H1 (cell line): ENCODE results near the gene CPSF4. TPM values are rescaled to one million over a fixed set of nuclear protein-coding genes. Genes with fewer than 3 reads are reported as not detected.

Experiments
- CTCF ChIA-PET: fragments of 300-600 bp; sonication (Branson Sonifier 250); formaldehyde crosslinking; loops from one replicate; lab custom pipeline; 2021; ENCODE audit not compliant: partially characterized antibody; lab: Charles Lee
- POLR2A ChIA-PET: fragments of 300-600 bp; sonication (Branson Sonifier 250); formaldehyde crosslinking; loops from one replicate; lab custom pipeline; 2021; ENCODE audit warnings: inconsistent platforms; ENCODE audit not compliant: partially characterized antibody; lab: Charles Lee
- DNase-seq, 2 experiments: peaks; one replicate each; pipeline versions ENCODE4 v3.0.0 to v3.0.0-alpha.2; 2010 to 2022; ENCODE audit warnings: low spot score in 2 of 2, low read depth in 1 of 2, mixed read lengths in 1 of 2
- FAIRE-seq: peaks from 2 replicates; lab custom pipeline; 2011; peaks lifted over from hg19 to GRCh38; lab: Jason Lieb, UNC
- H2AFZ ChIP-seq: 2 replicates; pipeline ENCODE4 v1.8.1; 2012; ENCODE audit warnings: low read length, inconsistent platforms
- H2AK5ac ChIP-seq: 2 replicates; pipeline ENCODE4 v1.6.1; 2013; ENCODE audit warnings: low read depth, low read length
- H2BK120ac ChIP-seq: replicated peaks from 2 replicates; pipeline ENCODE3; 2013; ENCODE audit warnings: low read depth, low read length, inconsistent platforms
- H2BK12ac ChIP-seq: 2 replicates; pipeline ENCODE4 v1.6.1; 2013; ENCODE audit warnings: low read depth, low read length
- H2BK15ac ChIP-seq: 2 replicates; pipeline ENCODE4 v1.6.1; 2013; ENCODE audit warnings: low read length
- H2BK20ac ChIP-seq: 2 replicates; pipeline ENCODE4 v1.6.1; 2013; ENCODE audit warnings: low read length
- H2BK5ac ChIP-seq: 2 replicates; pipeline ENCODE4 v1.6.1; 2013; ENCODE audit warnings: low read depth, low read length
- H3K14ac ChIP-seq: 2 replicates; pipeline ENCODE4 v1.6.1; 2013; ENCODE audit warnings: inconsistent platforms; ENCODE audit not compliant: insufficient read length
- H3K18ac ChIP-seq: 2 replicates; pipeline ENCODE4 v1.6.1; 2013; ENCODE audit warnings: low read length; ENCODE audit errors: extremely low read depth
- H3K23ac ChIP-seq: 2 replicates; pipeline ENCODE4 v1.6.1; 2013; ENCODE audit warnings: inconsistent platforms; ENCODE audit not compliant: insufficient read length
- H3K23me2 ChIP-seq: 2 replicates; pipeline ENCODE4 v1.6.1; 2013; ENCODE audit warnings: low read depth, low read length
- H3K27ac ChIP-seq: 2 replicates; pipeline ENCODE4 v1.6.1; 2011; ENCODE audit warnings: low read depth, low read length, inconsistent platforms
- H3K27me3 ChIP-seq, 4 experiments: replicated peaks in 1 of 4; 1 replicate in 1 of 4; 2 replicates in 3 of 4; pipeline versions ENCODE4 v1.6.1 to v1.8.1; 2011 to 2013; ENCODE audit warnings: low read length in 3 of 4, mild to moderate bottlenecking in 3 of 4, inconsistent platforms in 2 of 4, mixed read lengths in 2 of 4, moderate library complexity in 1 of 4; ENCODE audit not compliant: control insufficient read depth in 3 of 4, insufficient read depth in 3 of 4; ENCODE audit errors: extremely low read depth in 1 of 4
- H3K36me3 ChIP-seq, 4 experiments: 2 replicates each; pipeline versions ENCODE4 v1.6.1 to v1.8.1; 2011 to 2013; ENCODE audit warnings: mild to moderate bottlenecking in 4 of 4, low read length in 3 of 4, moderate library complexity in 2 of 4, control low read depth in 1 of 4, inconsistent platforms in 1 of 4; ENCODE audit not compliant: insufficient read depth in 4 of 4, control insufficient read depth in 2 of 4
- H3K4ac ChIP-seq: replicated peaks from 2 replicates; pipeline ENCODE3; 2013; ENCODE audit warnings: low read length, low read depth, mixed read lengths, inconsistent platforms; ENCODE audit not compliant: insufficient read length
- H3K4me1 ChIP-seq, 4 experiments: replicated peaks in 1 of 4; 1 replicate in 1 of 4; 2 replicates in 3 of 4; pipeline versions ENCODE4 v1.6.1 to v1.8.1; 2011 to 2013; ENCODE audit warnings: low read length in 3 of 4, inconsistent platforms in 2 of 4, mixed read lengths in 1 of 4; ENCODE audit not compliant: insufficient read depth in 4 of 4, control insufficient read depth in 3 of 4
- H3K4me2 ChIP-seq, 2 experiments: 2 replicates each; pipeline versions ENCODE4 v1.6.1 to v1.8.1; 2011 to 2013; ENCODE audit warnings: low read depth in 2 of 2, low read length in 2 of 2, control low read depth in 1 of 2, inconsistent platforms in 1 of 2, mild to moderate bottlenecking in 1 of 2; ENCODE audit not compliant: insufficient read depth in 1 of 2
- H3K4me3 ChIP-seq, 4 experiments: fragments of 200-600, 300-600 bp in 1 of 4; sonication (generic), shearing (Covaris generic), sonication (Bioruptor Twin) in 1 of 4; 2 replicates each; pipeline versions ENCODE4 v1.5.1 to v1.8.1; 2011 to 2016; ENCODE audit warnings: low read length in 4 of 4, low read depth in 3 of 4, control low read depth in 2 of 4, inconsistent platforms in 2 of 4, mild to moderate bottlenecking in 2 of 4, mixed read lengths in 1 of 4, moderate library complexity in 1 of 4; ENCODE audit not compliant: insufficient read depth in 2 of 4; ENCODE audit errors: extremely low read depth in 1 of 4
- H3K56ac ChIP-seq: replicated peaks from 2 replicates; pipeline ENCODE3; 2013; ENCODE audit warnings: low read depth, mild to moderate bottlenecking, mixed read lengths, low read length, inconsistent platforms; ENCODE audit not compliant: insufficient read length
- H3K79me1 ChIP-seq: 2 replicates; pipeline ENCODE4 v1.6.1; 2013; ENCODE audit warnings: low read depth, low read length, control low read depth
- H3K79me2 ChIP-seq, 2 experiments: 2 replicates each; pipeline versions ENCODE4 v1.6.1 to v1.8.1; 2012 to 2013; ENCODE audit warnings: low read length in 2 of 2, mild to moderate bottlenecking in 2 of 2, inconsistent platforms in 1 of 2; ENCODE audit not compliant: insufficient read depth in 2 of 2, control insufficient read depth in 1 of 2
- H3K9ac ChIP-seq, 4 experiments: replicated peaks in 1 of 4; 1 replicate in 1 of 4; 2 replicates in 3 of 4; pipeline versions ENCODE4 v1.6.1 to v1.8.1; 2011 to 2013; ENCODE audit warnings: low read depth in 3 of 4, low read length in 3 of 4, control low read depth in 2 of 4, mild to moderate bottlenecking in 2 of 4, moderate library complexity in 2 of 4, inconsistent platforms in 1 of 4; ENCODE audit errors: extremely low read depth in 1 of 4
- H3K9me3 ChIP-seq, 2 experiments: 2 replicates each; pipeline versions ENCODE4 v1.6.1 to v1.8.1; 2012 to 2013; ENCODE audit warnings: mild to moderate bottlenecking in 2 of 2, moderate library complexity in 2 of 2, control low read depth in 1 of 2, inconsistent platforms in 1 of 2, low read depth in 1 of 2, low read length in 1 of 2, mixed read lengths in 1 of 2; ENCODE audit not compliant: insufficient read depth in 2 of 2
- H4K20me1 ChIP-seq, 2 experiments: replicated peaks in 1 of 2; 2 replicates each; pipeline versions ENCODE3 to v1.8.1; 2011 to 2013; ENCODE audit warnings: inconsistent platforms in 2 of 2, low read length in 2 of 2, mild to moderate bottlenecking in 1 of 2; ENCODE audit not compliant: insufficient read depth in 2 of 2, control insufficient read depth in 1 of 2
- H4K5ac ChIP-seq: 2 replicates; pipeline ENCODE4 v1.6.1; 2013; ENCODE audit warnings: low read length, low read depth, mixed read lengths, inconsistent platforms; ENCODE audit not compliant: insufficient read length
- H4K8ac ChIP-seq: 2 replicates; pipeline ENCODE4 v1.8.0; 2013; ENCODE audit warnings: mild to moderate bottlenecking, moderate library complexity, low read length, inconsistent platforms; ENCODE audit not compliant: insufficient read depth; ENCODE audit errors: extremely low read depth
- H4K91ac ChIP-seq: replicated peaks from 2 replicates; pipeline ENCODE3; 2013; ENCODE audit warnings: low read length, mixed read lengths, inconsistent platforms; ENCODE audit not compliant: insufficient read length
- CBX5 ChIP-seq: fragments of 300-800, 300-1000 bp; sonication (generic); IDR thresholded peaks from 2 replicates; pipeline ENCODE4 v1.7.1; 2016; ENCODE audit warnings: antibody characterized with exemption, low read length, low read depth
- CBX8 ChIP-seq: fragments of 300-800, 300-1000 bp; sonication (generic); IDR thresholded peaks from 2 replicates; pipeline ENCODE4 v1.7.1; 2016; ENCODE audit warnings: low read depth, low read length, borderline replicate concordance
- E2F6 ChIP-seq: IDR thresholded peaks from 2 replicates; pipeline ENCODE4 v1.6.1; 2012; ENCODE audit warnings: inconsistent platforms
- EGR1 ChIP-seq: IDR thresholded peaks from 2 replicates; pipeline ENCODE4 v1.6.1; 2011; ENCODE audit warnings: low read depth, low read length, borderline replicate concordance
- HDAC2 ChIP-seq, 2 experiments: fragments of 300-600 bp in 1 of 2; sonication (generic) in 1 of 2; IDR thresholded peaks; 2 replicates each; pipeline ENCODE4 v1.6.1; 2011 to 2012; ENCODE audit warnings: low read depth in 2 of 2, low read length in 2 of 2, mild to moderate bottlenecking in 2 of 2, moderate library complexity in 2 of 2, borderline replicate concordance in 1 of 2, inconsistent platforms in 1 of 2
- KDM5A ChIP-seq: fragments of 200-600 bp; IDR thresholded peaks from 2 replicates; pipeline ENCODE4 v1.7.1; 2012; ENCODE audit warnings: mild to moderate bottlenecking, low read length, inconsistent platforms, mixed read lengths
- MAX ChIP-seq: IDR thresholded peaks from 2 replicates; pipeline ENCODE4 v1.6.1; 2012; ENCODE audit warnings: inconsistent platforms
- POLR2AphosphoS5 ChIP-seq: IDR thresholded peaks from 2 replicates; pipeline ENCODE4 v1.6.1; 2011; ENCODE audit warnings: low read depth, low read length
- RBBP5 ChIP-seq: IDR thresholded peaks from 2 replicates; pipeline ENCODE4 v1.7.1; 2012; ENCODE audit warnings: low read depth, mild to moderate bottlenecking, inconsistent platforms, low read length, moderate library complexity, borderline replicate concordance
- SIN3A ChIP-seq, 2 experiments: IDR thresholded peaks in 1 of 2; conservative IDR thresholded peaks in 1 of 2; 2 replicates each; pipeline ENCODE4 v1.6.1; 2011 to 2012; ENCODE audit warnings: low read length in 2 of 2, improper control_type of control experiment in 1 of 2, low read depth in 1 of 2, mild to moderate bottlenecking in 1 of 2
- WGBS, 2 experiments: shearing (Covaris generic) in 1 of 2; methylation state at CpG; one replicate each; pipeline versions ENCODE4 v1.1.6 to v1.1.7; 2013 to 2015; ENCODE audit warnings: low lambda C conversion rate in 2 of 2, mixed read lengths in 2 of 2, inconsistent platforms in 1 of 2, low coverage in 1 of 2, missing lambda C conversion rate in 1 of 2; ENCODE audit not compliant: insufficient replicate concordance in 2 of 2, insufficient coverage in 1 of 2, insufficient read length in 1 of 2; ENCODE audit errors: extremely low coverage in 1 of 2, missing lambda C conversion rate in 1 of 2; 5-methylcytosine and 5-hydroxymethylcytosine counted together
- polyA plus RNA-seq, 7 experiments: library from polyadenylated mRNA; depleted of rRNA in 3 of 7; stranded (reverse) in 5 of 7; unstranded in 2 of 7; fragments of >200 nt in 5 of 7; fragments of 200-250 nt in 2 of 7; gene quantifications; 1 replicate in 5 of 7; 2 replicates in 1 of 7; 4 replicates in 1 of 7; pipeline versions ENCODE4 v1.2.1 to v1.2.3, GENCODE V29; 2011 to 2013; ENCODE audit warnings: missing spikeins in 2 of 7, mixed read lengths in 2 of 7
- total RNA-seq: library from RNA; stranded (reverse); fragmentation: NEBNext Ultra II Directional; extraction: Animal tissue kit (Norgen Biotek cat#: 25700); gene quantifications from 2 replicates; pipeline ENCODE4 v1.2.1, GENCODE V29; 2021

Gene CPSF4
- total and polyA plus RNA-seq, 2 of the 8 experiments (the other 6 are each of a cell fraction or from before 2014, with no cell fraction given) = 77.5 to 103 TPM

GRCh38 chr7:99407872-99408378 is 30.8 kb upstream of the CPSF4 start:
- no peak overlapping the region for H3K4ac ChIP-seq
- peak overlapping the region; percentile 92 to 99 (median 92) for H3K9ac ChIP-seq
- FAIRE-seq = no peak
- peak overlapping the region; percentile 57 for H4K5ac ChIP-seq
- H2BK20ac ChIP-seq = no peak overlapping the region
- CTCF ChIA-PET = interaction anchor here (0.5 to 1.5 kb wide), 9 partner anchors 8 to 536 kb away, joined by 3 to 6 read pairs (median 3); no protein-coding TSS in a partner anchor
- peaks cover 34 to 73% of the 10 kb centered on the region in 2 experiments for H3K79me2 ChIP-seq
- peak overlapping the region; percentile 93 to 99 (median 97) for H3K4me3 ChIP-seq
- no peak overlapping the region for H2BK12ac ChIP-seq
- peak overlapping the region; percentile 78 for H4K91ac ChIP-seq
- H3K56ac ChIP-seq = peak overlapping the region; percentile 12
- no peak overlapping the region for H3K23ac ChIP-seq
- no peak for DNase-seq
- peaks cover 0 to 5% (median 3%) of the 10 kb centered on the region in 4 experiments; a peak in 2 of 7 replicates for H3K4me1 ChIP-seq
- H4K8ac ChIP-seq = peak overlapping the region; percentile 4; the same call in 1 of the 2 replicates
- peak overlapping the region; percentile 74 to 87 for H3K4me2 ChIP-seq
- H3K36me3 ChIP-seq = peaks cover 16 to 45% (median 28%) of the 10 kb centered on the region in 4 experiments
- H2BK15ac ChIP-seq = no peak overlapping the region; the same call in 1 of the 2 replicates
- POLR2A ChIA-PET = interaction anchor here (0.9 to 8.4 kb wide), 27 partner anchors 8 to 693 kb away, joined by 3 to 150 read pairs (median 6); partner anchors contain the start of genes AP4M1, ARPC1B, ATP5MF and CPSF4
- peak overlapping the region; percentile 0 for H2AK5ac ChIP-seq
- H2AFZ ChIP-seq = no peak overlapping the region
- no peaks in the 10 kb centered on the region for H3K9me3 ChIP-seq
- 1% methylated on average over 28 of the region's 28 CpGs; no CpG with 5 or more reads in 1 of the 2 experiments for WGBS, 2 experiments
- peak overlapping the region; percentile 89 for H3K27ac ChIP-seq
- peaks cover 15 to 25% of the 10 kb centered on the region in 2 experiments for H4K20me1 ChIP-seq
- no peak overlapping the region for H2BK120ac ChIP-seq
- no peak overlapping the region for H3K14ac ChIP-seq
- H3K23me2 ChIP-seq = peaks cover 13% of the 10 kb centered on the region
- peaks cover 27% of the 10 kb centered on the region for H3K79me1 ChIP-seq
- H3K27me3 ChIP-seq = no peaks in the 10 kb centered on the region
- peak overlapping the region; percentile 89 for H3K18ac ChIP-seq
- H2BK5ac ChIP-seq = peak overlapping the region; percentile 100; the same call in 1 of the 2 replicates
- TF ChIP-seq CBX5 = no peak
- TF ChIP-seq SIN3A (conservative IDR thresholded peaks at IDR 0.05 in 1 of 2, IDR thresholded peaks at IDR 0.05 in 1 of 2; ENCODE audit: low read depth in 1 of 2, low read length in 2 of 2) = 0 out of 4 replicates have a peak, but pooled peaks of 1 of the 2 experiments have one; percentile 40
- peak; percentile 22; the same call in 1 of the 2 replicates for TF ChIP-seq POLR2AphosphoS5
- no peak for TF ChIP-seq CBX8
- no peak for TF ChIP-seq EGR1
- TF ChIP-seq MAX = peak; percentile 51; the same call in 1 of the 2 replicates
- TF ChIP-seq KDM5A = 0 out of 2 replicates have a peak, but pooled peaks have one; percentile 46
- TF ChIP-seq RBBP5 = no peak
- peak in 1 of 2 experiments; percentile 29; a peak in 1 of 4 replicates for TF ChIP-seq HDAC2 (IDR thresholded peaks at IDR 0.05; ENCODE audit: borderline replicate concordance in 1 of 2, low read depth in 2 of 2, low read length in 2 of 2)
- no peak for TF ChIP-seq E2F6
